NCI-H1417 treated with DMSO at 0.1 percent for 48 hours (cell line): ENCODE results near the gene PPP2R2C.

ENCODE experiments used
- DNase-seq: peaks from one replicate; lab custom pipeline; 2025; lab: John Stamatoyannopoulos, UW

PPP2R2C gene

DNA sequence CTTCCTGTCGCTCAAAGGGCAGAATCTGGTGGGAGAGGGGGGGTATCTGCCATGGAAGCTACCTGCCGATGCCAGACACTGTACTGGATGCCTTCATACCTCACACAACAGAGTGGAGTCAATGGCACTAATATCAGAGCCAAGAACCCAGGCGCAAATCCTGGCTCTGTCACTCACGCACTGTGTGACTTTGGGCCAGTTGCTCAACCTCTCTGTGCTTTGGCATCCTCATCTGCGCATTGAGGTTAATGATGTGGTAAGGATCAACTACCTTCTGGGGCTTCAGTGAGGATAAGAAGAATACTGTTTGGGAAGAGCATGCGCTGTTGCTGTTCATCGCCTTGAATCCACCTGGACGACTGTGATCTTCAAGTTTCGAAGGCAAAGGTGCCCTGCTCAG is 70.6 kb downstream of the PPP2R2C start:
- DNase-seq: no peak

DNA sequence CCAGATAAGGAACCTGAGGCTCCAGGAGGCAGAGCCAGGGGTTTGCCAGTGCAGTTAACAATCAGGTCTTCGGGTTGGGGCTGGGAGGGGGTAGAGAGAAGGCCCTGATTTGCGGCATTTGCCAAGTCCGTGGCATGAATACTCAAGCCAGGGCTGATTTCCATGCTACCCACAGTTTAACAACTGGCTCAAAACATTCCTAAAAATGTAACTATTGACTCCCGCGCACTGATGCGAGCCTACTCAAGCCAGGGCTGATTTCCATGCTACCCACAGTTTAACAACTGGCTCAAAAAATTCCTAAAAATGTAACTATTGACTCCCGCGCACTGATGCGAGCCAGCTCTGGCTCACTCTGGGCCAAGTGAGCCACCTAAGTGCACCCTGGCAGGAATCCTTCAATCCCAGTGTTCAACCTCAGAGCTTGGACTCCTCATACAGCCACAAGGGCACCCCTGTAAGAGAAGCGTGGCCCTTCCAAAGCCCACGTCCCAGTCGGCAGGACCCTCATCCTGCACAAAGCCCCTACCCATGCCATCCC is 75.6 kb downstream of the PPP2R2C start:
- DNase-seq: no peak

DNA sequence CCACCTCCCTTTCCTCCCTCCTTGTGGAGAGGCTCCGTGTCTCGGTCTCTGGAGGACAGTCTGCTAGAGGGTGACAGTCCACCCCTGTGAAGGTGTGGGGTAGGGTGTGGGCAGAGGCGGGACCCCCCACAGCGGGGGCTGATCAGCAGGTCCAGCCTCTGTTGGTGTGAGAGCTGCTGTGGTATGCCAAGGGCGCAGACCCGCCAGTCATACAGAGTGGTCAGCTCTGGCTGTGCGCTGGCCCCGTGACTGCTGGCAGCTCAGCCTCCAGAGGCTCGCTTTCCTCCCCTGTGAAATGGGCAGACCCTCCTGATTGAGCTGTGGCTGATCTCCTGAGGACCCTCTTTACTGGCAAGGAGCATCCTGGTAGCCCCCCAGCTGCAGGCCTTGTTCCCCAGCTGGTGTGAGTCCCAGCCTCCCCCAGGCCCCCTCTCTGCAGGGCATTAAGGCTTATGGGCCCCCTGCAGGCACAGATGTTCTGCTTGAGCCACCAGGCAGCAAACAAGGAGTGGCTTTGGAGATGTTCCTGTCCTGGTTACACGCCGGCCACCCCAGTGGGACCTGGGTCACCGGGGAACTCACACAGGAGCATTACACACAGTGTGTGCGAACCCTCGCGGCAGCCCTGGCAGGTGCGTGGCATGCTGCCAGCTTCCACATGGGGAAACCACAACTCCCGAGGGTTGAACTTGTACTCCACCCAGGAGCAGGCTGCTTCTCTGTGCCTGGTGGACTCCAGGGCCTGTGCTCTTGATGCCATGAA is 76.8 kb downstream of the PPP2R2C start:
- no peak for DNase-seq

DNA sequence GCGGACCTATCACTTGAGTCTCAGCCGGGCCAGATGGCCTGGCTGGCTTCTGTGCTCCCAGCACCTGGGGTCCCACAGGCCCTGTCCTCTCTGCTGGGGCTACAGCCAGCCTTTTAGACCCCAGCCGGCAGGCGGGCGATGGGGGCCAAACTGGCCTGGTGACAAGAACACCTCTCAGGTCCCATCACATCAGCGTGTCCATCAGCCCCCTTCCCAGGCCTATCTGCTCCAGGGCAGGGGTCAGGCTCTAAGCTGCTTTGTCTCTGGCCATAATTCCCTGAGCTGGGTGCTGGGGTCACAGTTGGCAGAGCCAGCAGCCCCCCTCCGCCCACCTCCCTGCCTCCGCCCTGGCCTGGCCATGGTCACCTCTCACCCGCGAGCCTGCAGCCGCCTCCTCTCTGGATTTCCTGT is 77.7 kb downstream of the PPP2R2C start:
- no peak for DNase-seq

DNA sequence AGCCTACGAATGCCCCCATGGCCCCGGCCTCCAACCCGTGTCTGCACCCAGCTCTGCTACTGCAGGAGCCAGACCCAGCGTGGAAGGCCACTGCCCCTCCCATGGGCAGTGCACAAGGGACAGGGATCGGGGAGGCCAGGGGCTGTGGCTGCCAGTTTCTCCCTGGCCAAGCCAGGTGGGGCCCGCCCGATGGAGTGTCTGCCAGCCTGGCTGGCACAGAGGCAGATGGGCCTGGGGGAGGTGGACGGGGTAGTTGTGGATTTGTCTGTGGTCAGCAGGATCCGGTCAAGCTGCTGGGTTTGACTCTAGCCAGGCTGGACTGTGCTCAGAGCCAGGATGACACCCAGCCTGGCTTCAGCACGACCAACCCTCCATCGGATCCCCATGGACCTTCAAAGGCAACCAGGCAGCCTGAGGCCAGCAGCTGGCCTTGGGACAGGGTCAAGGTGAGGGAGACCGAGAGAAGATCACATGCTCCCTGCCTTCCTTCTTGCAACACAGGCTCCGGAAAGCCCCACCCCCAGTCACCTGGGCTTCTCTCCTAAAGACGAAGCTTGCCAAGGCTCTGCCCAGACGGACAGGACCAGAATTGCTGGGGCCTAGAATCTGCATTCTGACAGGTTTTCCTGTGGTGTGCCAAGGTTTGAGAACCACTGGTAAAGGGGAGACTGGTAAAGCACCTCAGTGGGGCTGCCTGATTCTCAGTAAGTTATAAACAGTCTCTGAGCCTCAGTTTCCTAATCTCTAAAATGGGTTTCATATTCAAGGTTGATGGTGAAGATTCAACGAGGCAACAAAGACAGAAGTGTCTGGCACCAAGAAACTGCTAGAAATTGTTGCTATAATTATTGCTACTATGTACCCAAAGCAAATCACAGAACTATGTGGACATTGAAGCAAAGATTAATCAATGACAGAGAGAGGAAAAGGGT is 78.6 kb downstream of the PPP2R2C start:
- DNase-seq: no peak

DNA sequence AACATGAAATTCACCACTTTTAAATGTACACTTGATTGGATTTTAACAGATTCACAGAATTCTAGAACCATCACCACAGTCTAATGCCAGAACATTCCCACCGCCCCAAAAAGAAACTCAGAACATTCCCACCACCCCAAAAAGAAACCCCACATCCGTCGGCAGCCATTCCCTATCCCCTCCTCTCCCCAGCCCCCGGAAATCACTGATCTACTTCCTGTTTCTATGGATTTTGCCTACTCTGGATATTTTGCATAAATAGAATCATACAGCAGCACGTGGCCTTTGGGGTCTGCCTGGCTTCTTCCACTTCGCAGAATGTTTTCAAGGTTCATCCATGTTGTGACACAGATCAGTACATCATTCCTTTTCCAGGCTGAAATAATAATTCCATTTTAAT is 79.3 kb downstream of the PPP2R2C start:
- DNase-seq: no peak

DNA sequence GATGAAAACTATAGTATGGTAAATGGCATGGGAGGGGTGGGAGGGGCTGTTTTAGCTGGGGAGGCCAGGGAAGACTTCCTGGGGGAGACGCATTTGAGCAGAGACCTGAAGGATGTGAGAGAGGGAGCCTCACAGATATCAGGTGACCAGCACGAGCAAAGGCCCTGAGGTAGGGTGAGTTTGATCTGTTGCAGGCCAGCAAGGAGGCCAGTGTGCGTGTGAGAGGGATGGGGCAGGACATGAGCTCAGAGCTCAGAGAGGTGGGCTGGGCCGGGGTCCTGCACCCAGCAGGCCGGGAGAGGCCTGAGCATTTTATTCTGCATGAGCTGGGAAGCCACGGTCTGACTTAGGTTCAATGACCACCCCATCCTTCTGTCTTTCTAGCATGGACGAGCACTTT is 80.0 kb downstream of the PPP2R2C start:
- DNase-seq: no peak

DNA sequence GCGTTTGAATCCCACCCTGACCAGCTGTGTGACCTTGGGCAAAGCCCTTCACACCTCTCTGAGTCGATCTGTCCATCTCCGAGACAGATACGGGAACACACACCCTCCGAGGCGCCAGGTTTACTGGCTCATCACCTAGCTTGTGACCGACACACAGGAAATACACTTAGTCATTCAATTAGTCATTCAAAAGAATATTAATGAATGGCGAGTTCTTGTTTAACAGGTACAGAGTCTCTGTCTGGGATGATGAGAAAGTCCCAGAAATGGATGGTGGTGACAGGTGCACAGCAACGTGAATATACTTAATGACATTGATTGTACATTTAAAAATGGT is 80.6 kb downstream of the PPP2R2C start:
- no peak for DNase-seq

DNA sequence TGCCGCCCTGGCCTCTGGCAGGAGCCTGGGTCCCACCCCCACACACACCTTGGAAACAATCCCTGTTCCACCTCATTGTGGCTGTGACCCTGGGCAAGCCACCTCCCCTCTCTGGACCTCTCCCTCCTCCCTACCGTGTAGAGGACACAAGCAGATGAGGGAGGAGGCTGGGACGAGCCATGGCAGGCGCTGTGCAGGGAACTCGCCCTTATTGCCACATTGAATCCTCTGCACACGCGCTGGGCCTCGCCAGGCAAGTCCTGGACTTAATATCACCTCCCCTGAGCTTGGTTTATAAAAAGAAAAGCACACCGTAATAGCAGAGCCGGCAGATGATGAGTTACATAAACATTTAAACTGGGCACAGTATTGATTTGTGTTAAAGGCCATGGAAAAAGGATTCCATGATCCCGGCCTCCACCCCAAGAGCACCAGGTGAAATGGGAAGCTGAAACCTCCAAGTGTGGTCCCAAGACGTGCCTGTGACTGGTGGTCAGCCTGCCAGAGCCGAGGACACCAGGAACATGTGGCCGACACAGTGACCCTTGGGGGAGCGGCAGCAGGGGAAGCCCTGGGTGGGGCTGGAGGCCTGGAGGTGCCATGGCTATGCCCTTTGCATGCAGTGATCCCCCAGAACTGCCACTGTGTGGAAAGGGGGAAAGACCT is 81.1 kb downstream of the PPP2R2C start:
- no peak for DNase-seq

DNA sequence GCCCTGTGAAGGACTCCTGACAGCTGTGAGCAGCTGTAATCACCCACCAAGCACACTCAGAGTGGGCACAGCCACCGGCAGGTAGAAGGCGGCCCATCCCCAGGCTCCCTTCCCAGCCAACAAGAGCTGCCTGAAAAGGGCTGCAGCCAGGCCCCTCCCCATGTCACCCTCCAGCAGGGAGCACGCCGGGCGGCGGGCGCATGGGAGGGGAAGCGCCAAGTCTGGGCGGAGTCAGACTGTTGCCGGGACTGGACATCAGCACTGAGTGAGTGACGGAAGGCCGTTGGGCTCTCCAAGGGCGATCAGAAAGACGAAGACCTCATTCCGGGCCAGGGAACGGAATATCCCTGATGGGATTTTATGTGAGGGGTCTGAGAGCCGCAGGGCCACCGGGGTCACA is 82.1 kb downstream of the PPP2R2C start:
- DNase-seq: no peak

DNA sequence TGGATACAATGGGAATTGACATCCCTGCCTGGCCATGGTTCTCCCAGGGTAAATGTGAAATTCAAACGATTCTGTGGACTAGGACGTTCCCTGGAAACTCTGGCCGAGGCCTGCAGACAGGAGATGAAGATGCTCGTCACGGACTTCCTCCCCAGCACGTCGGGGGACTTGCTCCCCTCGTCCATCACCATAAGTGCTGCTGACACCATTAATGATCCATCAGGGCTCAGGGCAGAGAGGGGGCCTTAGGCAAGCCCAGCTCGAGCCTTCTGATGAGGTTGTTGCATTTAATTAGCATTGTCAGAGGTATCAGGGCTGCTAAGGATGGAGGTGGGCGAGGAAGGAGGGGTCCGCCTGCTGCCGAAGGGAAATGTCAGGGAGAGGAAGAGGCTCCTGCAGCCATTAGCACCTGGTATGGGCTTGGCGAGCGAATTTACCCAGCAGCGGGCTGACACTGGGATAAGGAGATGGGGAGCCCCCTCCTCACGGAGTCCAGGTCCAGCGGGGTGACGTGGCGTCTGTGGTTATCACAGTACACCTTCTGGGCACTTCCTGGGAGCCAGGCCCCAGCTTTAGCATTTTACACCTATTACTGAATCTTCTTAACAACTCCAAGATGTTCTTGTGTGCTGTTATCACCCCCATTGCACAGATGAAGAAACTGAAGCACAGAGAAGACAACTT is 83.1 kb downstream of the PPP2R2C start:
- no peak for DNase-seq

DNA sequence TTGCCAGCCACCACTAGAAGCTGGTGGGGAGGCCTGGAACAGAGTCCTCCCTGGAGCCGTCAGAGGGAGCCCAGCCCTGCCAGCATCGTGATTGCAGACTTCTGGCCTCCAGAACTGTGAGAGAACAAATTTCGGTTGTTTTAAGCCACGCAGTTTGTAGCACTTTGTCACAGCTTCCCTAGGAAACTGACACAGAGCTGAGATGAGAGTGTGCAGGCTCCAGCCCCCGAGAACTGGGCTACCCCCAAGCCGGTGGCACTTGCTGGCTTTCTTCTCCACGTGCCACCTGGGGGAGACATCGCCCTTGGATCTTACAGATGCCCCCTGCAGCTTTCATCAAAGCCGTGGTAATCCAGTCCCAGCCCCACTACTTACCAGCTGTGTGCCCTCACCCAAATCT is 83.7 kb downstream of the PPP2R2C start:
- no peak for DNase-seq

DNA sequence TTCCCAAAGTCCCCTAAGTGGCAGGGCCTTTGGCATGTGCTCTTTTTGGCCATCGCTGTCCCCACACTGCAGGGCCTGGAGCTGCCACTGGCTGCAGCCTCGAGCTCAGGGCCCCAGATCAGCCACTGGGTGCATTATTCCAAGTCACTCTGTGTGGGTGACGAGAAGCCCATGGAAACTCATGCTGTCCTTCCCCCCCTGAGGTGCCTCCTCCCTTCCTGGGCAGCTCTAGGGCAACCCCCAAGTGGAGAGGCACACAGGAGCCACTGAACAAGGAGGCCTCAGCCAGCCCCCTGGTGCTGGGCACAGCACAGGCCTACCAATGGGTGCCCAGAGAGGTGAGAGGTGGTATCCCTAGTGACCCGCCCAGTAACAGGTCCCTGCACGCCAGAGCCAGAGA is 84.5 kb downstream of the PPP2R2C start:
- DNase-seq: no peak

DNA sequence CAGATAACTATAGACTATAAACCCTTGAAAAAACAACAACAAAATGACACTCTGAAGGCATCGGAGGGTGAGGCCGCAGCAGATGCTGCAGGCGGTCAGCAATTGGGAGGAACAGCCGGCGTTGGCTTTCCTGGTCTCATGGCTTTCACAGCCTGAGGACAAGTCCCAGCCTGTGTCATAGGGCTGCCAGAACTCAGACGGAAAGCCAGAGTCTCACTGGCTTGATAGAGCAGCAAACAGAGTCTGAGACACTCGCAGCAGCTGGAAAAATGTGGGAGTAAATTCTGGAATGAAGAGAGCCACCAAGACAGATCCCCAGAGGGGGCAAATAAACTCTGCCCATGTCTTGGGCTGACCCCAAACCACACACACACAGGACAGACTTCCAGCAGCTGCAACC is 86.3 kb downstream of the PPP2R2C start:
- DNase-seq: no peak

DNA sequence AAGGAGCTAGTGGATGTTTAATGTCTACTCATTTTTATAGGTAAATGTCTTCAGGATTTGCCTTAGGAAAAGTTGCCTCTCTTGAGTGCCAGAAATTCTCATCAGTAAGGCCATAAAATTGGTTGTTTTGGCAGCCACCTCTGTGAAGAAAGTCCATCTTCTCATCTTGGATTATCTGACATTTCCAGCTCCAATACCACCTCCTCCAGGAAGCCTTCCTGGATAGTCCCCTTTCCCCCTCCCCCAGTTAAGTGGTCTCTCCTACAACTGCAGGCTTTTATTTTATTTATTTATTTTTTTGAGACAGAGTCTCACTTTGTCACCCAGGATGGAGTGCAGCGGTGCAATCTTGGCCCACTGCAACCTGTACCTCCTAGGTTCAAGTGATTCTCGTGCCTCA is 87.1 kb downstream of the PPP2R2C start:
- DNase-seq: no peak

DNA sequence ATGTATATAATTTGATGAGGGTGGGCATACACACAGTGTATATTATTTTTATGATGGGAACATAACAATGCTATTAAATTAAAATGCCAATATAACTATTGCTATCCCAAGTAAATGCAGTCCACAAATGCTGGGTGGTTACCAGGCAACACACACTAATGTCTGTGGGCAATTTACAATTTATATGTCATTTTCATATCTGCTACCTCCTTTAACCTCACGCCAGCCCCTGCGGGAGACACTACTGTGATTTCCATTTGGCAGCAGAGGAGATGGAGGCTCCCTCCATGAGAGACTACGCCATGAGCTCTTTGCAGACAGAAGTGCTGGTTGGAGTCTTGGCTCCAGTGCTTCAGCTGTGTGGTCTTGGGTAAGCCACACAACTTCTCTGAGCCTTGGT is 87.9 kb downstream of the PPP2R2C start:
- no peak for DNase-seq

DNA sequence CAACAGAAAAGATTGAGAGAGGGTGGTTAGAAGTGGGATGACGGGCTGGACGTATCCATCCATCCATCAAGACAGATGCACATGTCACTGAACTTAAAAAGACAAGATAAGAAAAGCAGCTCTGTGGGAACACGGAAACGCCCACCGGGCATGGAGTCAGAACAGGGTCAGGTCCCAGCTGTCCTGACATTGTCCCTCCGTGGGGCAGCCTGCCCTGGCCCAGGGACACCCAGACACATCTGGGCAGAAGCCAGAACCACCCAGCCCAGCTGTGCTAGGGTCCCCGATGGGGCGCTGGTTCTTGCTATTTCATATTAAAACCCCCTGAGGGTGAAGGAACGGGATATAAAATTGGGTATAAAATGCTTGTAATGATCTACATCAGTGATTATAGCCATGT is 88.5 kb downstream of the PPP2R2C start:
- no peak for DNase-seq

DNA sequence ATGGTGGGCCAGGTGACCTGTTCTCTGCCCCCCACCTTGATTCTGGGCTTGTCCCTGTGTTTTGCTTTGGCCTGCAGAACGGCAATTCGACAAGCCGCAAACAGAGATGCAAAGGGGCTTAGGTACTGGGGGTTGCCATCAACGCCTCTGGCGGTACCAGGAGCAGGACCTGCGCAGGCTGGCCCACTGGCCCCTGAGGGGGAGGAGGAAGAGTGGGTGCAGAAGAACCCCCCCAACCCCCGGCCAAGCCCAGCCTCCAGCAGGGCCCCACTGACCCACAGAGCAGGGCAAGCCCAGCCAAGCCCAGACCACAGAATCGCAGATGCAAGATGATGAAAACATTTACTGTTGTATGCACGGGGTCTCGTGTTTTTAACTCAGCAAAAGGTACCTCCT is 89.4 kb downstream of the PPP2R2C start:
- no peak for DNase-seq

DNA sequence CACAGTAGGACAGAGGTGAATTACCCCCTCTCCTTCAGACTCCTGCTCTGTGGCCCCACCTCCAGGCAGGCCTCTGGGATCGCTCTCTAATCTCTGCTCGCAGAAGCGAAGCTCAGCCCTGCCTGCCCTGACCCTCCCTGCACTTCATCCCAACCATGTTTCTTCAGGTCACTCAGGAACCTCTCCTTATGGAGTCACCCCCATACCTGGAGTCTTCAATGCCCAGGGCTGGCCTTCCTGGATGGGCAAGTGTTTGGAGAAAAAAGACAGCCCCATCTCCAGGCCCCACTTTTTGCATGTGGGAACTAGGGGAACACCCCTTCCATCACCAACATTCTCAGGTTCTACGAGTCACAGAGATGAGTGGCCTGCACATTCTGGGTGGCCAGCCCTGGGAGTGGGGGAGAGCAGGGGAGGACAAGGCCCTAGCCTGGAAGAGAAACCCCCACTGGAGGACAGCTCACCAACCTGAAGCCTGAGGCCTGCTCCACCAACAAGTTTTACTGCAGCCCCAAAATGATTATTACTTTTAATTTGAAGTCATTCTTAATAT is 90.8 kb downstream of the PPP2R2C start:
- no peak for DNase-seq

DNA sequence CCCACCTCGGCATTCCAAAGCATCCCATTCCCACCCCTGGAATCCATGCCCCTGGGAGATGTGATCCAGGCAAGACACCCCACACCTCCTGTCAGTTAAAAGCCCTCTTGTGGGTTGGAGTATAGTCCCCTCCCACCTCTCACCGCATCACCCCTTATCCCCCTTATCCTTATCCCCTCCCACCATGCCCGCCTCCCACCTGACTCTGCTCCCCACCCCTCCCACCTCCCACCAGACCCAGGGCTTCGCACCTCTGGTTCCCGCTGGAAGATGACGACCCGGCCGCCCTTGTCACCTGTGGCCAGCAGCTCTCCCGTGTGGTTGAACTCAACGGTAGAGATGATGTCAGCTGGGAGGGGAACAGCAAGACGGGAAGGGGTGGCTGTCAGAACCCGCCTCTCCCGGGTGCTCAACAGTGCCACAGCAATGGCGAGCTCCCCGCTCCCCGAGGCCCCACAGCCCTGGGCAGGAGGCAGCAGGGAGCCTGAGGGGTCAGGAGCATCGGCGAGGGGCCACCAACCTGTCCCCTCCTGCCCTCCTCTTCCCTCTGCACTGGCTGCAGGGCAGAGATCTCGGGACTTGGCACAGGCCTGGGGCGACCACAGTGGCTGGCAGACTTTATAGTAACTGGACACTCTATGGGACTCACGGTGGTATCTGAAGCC is 91.5 kb downstream of the PPP2R2C start:
- no peak for DNase-seq
